ENCODE results near the gene MATCAP1.
A peak's percentile ranks its signal among the peaks of the same experiment; 100 is the strongest.

Gene MATCAP1

DNA sequence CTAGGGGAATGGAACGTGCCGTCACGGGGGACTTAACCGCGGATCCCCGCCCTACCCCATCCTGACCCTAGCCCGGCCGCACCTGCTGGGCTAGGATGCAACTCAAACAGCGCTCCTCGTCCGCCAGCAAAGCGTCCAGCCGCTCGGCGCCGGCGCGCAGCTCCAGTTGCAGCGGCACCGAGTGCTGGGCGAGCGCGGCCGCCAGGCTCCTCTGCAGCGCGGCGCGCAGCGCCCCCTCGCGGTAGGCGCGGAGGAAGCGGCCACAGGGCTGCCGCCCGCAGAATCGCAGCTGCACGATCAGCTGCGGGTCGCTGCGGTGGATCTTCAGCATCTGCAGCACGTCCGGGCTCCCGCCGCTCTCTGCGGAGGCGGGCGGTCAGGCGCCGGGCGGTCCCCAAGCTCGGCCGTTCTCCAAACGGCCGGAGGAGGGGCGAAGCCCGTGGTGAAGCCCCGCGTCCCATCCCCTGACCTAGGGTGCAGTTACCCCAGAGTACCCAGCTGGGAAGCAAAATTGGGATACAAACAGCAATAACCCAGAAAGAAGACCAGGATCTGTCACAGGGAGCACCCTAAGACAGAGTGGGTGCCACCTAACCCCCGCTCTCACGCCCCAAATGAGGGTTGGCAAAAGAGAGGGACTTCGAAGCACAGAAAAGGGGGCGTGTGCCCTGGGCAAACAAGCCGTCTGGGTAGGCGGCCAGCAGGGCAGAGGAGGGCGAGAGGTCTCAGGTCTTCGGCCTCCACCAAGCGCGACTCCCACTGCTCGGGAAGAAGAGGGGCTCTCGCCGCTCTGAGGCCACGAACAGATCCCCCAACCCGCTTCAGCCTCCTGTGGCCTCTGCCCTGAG lies 28.2 kb downstream of the MATCAP1 start:
- DNase-seq = peak; percentile 60 to 80 (median 67)

DNA sequence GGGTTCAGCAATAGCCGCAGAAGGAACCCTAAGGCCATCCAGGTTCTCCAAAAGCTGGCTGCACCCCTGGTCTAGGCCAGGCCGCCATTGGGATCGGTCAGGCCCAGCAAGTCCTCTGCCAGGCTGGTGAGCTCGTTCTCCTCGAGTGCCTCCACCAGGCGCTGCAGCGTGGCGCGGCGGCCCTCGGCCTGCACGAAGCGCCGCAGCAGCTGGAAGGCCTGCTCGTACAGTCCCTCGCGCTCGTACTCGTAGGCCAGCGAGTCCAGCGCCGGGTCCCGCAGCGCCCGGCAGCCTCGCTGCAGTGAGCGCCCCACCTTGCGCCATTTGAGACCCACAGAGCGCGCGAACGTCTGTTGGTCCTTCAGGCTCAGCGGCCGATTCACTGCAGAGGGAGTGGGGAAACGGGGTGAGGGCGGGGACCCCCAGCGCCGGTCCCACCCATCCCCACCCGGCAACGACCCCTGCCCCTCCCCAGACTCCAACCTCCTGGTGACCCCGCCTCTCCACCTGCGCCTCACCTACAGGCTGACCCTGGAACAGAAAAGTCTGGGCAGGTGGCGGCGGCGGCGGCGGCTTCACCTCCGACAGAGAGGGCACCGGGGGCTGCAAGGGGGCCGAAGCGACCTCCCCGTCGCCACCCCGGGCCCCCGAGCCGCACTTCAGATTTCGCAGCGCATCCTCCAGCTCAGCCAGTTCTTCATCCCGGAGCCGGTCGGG lies 29.0 kb downstream of the MATCAP1 start:
- no peak for DNase-seq

DNA sequence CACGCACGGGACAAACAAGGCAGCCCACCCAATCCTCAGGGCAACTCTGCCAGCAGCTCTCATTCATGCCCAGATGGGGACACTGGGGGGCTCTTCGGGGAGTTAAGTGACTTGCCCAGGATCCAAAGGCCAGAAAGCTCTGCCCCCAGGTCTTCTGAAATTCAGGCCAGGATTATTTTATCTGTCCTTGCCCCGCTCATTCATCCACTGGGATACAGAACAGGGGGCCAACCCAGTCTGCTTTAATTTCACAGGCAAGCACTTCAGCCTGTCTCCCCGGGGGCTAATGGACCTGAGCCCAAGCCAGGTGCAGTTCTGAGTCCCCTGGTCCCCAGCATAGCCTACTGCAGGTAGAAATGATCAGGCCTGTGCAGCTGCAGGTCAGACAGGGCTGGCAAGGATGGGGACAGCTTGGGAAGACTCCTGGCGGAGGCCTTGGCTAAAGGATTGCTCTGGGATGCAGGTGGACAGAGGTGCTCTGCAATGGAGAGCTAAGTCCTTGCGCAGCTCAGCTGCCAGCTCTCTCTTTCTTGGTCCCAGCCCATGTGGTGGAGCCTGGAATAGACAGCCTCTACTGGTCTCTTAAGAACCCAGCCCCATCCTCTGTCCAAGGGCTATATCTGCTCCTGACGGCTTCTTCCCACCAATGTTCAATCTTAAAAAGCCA lies 32.2 kb downstream of the MATCAP1 start:
- no peak for DNase-seq

DNA sequence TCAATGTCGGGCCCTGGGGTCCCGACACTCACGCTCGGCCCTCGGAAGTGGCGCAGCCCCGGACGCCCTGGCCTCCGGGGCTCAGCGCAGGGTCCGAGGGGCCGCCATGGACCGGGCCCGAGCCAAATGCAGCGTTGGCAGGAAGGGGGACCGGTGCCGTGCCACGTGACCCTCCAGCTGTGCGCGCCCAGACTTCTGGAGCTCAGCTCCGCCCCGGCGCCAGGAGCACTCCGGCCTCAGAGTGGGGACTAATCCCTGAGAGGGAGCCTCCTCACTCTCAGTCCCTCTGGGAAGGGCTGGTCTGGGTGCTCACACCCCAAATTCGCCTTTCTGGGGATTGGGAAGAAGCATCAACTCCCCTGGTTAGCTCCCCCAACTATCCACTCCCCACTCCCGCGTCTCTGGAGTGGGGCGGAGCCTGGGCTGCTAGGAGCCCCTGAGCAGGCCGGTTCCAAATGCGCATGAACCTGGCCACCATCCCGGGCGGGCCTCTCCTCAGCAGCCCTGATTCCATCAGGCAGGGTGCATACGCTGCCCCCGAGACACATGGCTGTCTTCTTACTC lies 32.8 kb downstream of the MATCAP1 start, which contains the start of gene B3GNT9:
Gene B3GNT9 (minus strand): TSS at position 166 of the 564 bp plus-strand sequence. CDS start 513 bp downstream, outside the sequence.
- DNase-seq = no peak

DNA sequence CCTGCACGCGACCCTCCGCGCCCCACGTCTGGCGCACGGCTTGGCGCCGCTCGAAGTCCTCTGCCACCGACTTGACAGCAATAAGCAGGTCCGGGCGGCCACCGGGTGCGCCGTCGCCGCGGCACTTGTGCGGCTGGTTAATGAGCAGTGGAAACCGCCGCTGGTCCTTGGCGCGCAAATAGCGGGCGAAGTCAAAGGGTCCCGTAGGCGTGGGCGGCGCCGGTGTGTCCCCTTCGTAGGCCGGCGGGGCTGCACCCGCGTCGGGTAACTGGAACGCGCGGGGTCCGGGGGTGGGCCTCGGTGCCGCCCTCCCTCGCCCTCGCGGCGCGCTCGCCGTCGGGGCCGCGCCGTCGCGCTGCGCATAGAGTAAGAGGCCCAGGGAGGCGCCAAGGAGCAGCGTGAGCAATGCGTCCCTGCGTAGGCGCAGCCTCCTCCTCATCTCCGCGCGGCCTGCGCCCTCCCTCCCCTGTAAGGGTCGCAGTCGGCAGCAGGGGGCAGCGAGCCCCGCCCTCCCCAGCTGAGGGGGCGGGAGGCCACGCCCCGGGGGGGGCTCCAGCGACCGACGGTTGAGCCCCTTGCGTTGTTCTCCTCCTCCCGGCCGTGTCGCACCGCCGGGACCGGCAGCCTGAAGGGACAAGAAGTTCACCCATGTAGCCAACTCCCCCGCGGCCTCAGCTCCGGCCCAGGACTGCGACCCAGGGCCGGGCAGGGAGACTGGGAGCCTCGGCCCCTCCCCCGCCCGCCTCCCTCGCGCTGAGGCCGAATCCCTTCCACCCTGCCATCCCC lies 33.5 kb downstream of the MATCAP1 start:
- no peak for DNase-seq

DNA sequence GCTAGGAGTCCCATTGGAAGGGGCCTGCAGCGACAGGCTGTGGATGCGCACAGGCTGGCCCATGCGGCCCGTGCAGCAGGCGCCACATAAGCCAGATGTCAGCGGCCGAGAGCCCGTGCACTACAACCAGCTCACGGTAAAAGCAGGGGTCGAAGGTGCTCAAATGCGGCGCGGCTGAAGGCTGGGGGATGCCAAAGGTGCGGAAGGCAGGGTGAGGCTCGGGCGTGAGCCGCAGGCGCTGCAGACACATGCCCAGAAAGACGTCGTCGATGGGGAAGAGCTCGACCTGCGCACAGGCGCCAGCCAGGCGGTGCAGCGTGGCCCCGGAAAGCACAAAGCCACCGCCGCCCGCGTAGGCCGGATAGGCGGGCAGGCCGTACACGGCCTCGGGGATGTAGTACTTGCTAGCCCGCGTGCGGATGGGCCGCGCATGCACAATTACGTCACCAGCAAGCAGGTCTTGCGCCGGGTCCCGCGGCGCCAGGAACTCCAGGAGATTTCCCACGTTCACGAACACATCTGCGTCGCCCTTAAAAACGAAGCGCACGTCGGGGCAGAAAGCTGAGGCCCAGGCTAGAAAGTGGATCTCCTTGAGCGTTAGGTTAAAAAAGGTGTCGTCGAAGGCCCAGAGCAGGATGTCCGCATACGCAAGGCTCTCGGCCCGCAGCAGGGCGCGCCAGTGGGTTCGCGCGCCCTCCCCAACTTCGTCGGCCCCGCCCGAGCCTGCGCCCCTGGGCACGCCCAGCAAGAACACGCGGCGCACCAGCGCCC lies 34.3 kb downstream of the MATCAP1 start:
- no peak for DNase-seq

DNA sequence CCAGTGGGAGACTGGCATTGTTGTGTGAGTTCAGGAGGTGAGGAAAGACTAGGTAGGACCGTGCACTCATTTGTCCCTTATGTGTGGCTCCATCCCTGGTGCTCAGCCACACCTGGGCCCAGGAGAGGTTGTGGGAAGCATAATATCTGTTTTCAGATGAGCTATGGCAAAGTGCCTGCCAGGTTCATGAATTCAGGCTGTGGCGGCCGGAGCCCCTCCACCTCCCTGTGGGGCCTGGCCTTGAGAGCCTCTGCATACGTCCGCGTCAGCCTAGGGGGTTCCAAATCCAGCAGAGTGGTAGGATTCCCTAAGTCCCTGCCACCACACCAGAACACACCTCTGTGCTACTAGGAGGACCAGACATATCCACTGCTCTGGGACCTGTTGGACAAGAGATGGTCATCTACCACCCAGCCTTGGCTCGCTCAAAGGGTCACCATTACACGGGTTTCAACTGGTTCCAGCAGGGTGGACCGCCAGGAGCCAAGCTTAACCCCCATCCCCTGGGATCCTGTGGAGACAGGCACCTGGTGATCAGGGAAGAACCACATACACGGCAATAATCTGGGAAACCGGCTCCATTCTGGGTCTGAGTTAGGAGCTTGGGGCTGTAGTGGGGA lies 35.0 kb downstream of the MATCAP1 start:
- no peak for DNase-seq

DNA sequence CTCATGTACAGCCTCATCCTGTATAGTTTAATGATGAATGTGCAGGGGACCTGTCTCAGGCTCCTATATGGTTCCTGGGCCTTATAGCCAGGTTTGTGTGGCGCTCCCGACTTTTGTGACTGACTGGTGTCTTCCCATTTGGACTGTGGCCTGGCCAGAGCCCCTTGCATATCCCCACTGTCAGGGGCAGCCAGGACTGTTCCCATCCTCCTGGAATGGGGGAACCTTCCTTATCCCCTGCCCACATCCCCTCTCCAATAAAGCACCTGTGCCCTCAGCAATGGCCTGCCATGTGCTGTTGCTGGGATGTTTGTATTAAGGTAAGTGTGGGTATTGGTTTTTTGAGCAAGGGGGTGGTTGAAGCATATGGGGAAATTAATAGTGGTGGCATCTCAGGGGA lies 35.5 kb downstream of the MATCAP1 start:
- no peak for DNase-seq

DNA sequence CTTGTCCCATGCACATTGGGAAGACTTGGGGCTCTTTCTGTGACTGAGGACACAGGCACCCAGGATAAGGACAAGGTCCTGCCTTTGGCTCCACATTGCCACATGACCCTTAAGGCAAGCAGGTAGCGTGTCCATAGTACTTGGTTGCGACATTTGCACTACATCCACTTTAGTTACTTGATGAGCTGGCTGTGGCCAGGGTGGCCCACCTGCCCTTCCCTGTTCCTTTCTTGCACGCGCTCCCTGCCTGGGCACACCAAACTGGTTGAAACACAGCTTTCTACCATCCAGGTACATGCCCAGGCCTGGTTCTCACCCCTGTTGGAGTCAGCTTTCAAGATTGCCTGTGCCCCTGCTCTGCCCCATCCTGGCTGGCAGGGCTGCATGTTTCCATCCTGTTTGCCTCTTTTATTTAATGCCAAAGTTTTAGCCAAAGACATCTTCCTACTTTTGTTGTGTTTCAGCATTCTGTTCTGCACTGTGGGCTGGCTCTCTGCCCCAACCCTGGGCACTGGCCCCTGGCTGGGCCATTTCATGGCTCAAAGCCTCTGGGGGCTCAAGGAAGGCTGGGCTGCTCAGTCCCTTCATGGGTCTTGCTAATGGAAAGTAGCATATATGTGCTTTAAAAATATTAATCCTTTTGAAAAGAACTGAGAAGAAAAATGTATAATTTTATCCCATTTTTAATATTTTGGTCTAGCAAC lies 36.2 kb downstream of the MATCAP1 start:
- DNase-seq = no peak

DNA sequence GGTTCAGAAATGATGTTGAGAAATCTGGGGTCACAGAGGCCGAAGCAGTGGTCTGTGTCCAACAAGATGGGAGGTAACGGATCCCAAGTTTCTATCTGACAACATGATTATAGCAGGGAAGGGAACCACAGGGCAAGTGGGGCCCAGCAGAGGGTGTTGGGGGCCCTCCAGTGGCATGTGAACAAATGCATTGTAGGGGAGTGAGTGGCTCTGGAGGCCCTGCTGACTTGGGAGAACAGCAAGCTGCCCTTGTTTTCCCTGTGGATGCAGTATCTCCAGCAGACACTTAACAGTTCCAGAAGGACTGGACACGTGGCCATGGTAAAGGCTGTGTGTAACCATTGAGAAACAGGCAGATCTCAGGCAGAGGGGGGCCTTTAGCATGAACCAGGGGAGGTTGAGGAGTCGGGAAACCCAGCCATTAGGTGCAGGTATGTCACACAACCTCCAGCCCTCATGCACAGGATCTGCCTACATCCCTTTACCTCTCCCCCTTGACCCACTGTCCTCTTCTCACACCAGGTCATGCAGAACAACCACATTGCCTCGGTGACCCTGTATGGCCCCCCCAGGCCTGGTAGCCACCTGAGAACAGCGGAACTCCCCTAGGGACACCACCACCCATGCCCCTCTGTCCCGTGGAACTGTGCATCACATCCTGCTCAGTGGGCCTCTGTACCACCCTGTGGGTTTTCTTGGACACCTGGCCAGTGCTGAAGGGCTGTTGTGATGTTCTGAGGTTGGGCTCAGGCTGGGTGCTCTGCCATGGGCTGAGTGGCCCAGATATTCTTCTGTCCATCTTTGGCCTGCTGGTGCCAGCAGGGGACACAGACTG lies 37.0 kb downstream of the MATCAP1 start:
- no peak for DNase-seq

DNA sequence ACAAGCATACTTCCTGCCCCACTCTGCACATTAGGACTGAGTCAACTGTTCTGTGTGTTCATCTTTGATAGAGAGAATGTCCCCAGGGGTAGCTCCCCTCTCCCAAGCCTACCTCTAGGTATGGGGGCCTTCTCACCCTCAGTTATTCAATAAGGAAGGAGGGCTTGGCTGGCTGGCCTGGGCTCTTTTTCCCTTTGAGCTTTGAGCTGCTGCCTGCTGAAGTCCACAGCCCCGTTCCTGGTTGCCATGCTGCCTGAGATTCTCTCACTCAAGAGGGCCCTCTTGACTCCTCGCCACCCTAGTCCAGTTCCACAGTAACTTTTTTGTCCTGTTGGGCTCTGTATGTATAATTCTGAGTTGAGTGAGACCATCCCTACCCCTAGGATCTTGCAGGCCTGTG lies 38.0 kb downstream of the MATCAP1 start:
- no peak for DNase-seq

DNA sequence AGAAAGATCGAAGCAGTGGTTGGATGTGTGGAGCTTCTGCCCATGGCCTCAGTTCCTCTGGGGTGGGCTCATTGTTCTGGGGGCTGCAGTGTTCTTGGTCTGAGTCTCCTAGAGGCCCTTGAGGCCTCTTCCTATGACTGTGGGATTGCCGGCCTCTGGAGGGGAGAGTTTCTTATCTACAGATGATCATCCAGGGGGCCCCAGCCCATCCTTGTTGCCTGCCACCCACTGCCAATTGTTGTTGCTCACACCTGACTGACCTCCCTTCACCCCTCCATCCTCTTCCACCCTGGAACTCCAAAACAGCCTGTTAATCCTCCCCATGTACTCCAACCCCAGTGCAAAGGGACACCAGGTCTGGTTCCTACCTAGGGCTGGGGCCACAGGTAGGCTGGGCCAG lies 38.8 kb downstream of the MATCAP1 start:
- DNase-seq = no peak

DNA sequence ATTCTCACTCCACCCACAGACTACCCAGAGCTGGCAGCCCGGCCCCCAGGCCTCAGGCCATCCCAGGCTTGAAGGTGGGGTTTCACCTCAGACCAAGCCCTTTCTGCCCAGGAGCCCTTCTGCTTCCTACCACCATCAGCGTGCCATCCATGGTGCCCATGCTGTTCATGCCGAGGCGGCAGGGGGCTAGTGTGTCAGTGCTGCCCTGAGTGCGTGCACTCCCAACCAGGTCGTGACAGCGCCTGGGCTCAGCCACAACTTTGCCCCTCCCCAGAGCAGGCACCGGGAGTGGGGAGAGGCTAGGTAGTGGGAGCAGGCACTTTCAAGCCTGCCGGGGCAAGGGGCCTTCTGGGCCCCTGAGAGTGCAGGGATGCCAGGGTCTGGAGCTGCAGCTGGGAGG lies 41.4 kb downstream of the MATCAP1 start:
- no peak for DNase-seq

DNA sequence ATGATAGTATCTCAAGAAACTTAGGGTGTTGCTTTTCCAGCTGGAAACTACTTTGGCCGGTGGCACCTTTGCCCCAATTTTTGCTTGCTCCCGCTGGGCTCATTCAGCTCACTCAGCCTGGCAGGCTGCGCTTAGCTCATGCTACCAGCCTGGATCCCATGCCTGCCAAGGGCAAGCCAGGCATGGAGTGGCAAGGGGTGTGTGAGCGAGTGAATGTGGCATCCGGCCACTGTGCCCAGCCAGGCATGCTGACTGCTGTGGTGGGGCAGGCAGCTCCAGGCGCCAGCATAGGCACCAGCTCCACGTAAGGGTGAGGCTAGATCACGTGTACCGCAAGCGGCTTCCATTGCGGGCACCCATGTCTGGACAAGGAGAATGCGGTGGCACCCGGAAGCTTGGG lies 42.4 kb downstream of the MATCAP1 start:
- DNase-seq = no peak

DNA sequence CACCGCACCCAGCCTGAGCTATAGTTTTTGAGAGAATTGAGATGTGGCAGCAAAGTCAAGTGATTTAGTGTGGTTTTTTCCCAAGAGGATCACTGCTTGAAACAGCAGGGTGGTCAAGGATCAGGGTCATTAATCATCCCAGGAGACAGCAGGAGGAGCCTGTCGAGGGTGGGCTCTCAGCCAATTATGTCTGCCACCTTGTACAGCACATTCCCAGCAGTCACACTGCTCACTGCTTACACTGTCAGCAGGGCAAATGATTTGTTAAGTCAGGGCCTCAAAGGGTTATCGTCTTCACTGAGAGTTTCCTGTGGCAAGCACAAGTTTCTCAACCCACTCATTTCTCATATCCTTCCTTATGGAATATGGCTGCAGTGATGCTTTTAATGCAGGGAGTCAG lies 46.2 kb downstream of the MATCAP1 start:
- DNase-seq = no peak

DNA sequence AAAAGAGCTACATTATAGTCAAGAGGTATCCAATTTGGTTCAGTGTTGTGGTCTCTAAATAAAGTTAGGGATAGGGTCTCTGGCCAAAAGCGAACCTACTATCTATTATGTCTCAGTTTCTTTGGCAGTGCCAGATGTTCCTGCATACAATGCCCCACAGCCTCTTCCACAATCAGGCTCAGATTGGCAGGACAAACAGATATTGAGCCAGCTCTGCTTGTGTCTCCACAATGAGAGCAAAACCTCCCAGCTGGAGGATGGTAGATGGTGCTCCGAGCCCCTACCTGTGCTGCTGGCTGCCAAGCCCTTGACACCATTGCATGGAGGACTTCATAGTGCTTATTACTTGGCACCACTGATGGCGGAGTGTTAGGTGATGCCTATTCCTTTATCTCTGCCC lies 54.3 kb downstream of the MATCAP1 start:
- DNase-seq = no peak

DNA sequence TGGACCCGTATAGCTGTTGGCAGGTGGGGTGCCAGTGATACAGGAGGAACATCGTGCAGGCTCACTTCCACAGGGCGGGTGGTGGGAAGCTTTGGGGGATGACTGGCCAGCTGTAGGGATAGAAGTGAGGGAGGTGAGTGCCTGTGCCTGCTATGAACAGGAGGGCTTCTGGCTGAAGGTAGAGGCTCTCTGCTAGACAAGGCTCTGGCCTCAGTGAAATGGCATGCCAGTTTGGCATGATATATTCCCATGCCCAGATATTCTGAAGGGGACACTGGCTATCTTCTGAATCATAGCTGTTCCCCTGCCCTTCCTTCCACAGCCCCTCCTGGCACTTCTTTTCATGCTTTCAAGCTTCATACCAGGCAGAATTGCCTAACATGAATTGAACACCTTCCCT lies 54.9 kb downstream of the MATCAP1 start:
- DNase-seq = no peak

DNA sequence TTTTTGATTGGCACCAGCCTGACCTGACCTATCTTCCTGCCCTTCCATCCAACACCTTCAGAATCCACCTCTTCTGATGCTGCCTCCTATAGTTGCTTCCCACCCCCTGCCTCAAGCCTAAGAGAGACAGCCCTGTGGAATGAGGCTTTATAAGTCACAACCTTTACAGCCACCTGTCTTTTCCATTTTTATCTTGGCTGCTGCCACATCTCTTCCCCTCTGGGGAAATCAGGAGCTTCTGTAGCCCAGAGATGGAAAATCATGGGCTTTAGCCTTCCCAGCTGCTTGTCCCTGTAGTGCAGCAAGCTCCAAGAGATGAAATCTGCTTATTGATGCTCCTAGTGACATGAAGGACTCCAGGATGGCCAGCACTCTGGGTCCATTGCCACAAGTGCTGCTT lies 55.3 kb downstream of the MATCAP1 start:
- no peak for DNase-seq
